Trophoblast cell (in vitro differentiated cells and primary cell): ENCODE measurements around the gene JARID2.

ENCODE experiments used
- DNase-seq, 2 donors: peaks; one replicate each; pipeline ENCODE4 v3.0.0-alpha.2; 2016
- H2AFZ ChIP-seq: 2 replicates; pipeline ENCODE4 v1.6.1; 2013; ENCODE audit warnings: low read length, moderate library complexity, mild to moderate bottlenecking; ENCODE audit not compliant: insufficient read depth, poor library complexity
- H2AK5ac ChIP-seq: 2 replicates; pipeline ENCODE4 v1.6.1; 2013; ENCODE audit warnings: mild to moderate bottlenecking, low read length
- H2BK120ac ChIP-seq: 2 replicates; pipeline ENCODE4 v1.6.1; 2013; ENCODE audit warnings: low read length, mild to moderate bottlenecking, moderate library complexity; ENCODE audit not compliant: insufficient read depth, poor library complexity
- H2BK12ac ChIP-seq: 2 replicates; pipeline ENCODE4 v1.6.1; 2013; ENCODE audit warnings: mild to moderate bottlenecking, low read length, moderate library complexity
- H2BK5ac ChIP-seq: 2 replicates; pipeline ENCODE4 v1.6.1; 2013; ENCODE audit warnings: low read length, low read depth, moderate library complexity, mild to moderate bottlenecking; ENCODE audit not compliant: poor library complexity
- H3K14ac ChIP-seq: 2 replicates; pipeline ENCODE4 v1.6.1; 2013; ENCODE audit warnings: mild to moderate bottlenecking, low read length
- H3K18ac ChIP-seq: 2 replicates; pipeline ENCODE4 v1.6.1; 2013; ENCODE audit warnings: mild to moderate bottlenecking, low read length
- H3K23ac ChIP-seq: 2 replicates; pipeline ENCODE4 v1.6.1; 2013; ENCODE audit warnings: low read length
- H3K27ac ChIP-seq: 2 replicates; pipeline ENCODE4 v1.5.1; 2013; ENCODE audit warnings: low read depth, mild to moderate bottlenecking, inconsistent platforms, low read length, moderate library complexity
- H3K27me3 ChIP-seq: 2 replicates; pipeline ENCODE4 v1.6.1; 2013; ENCODE audit warnings: inconsistent platforms, mild to moderate bottlenecking, low read length, moderate library complexity; ENCODE audit not compliant: insufficient read depth
- H3K36me3 ChIP-seq, 2 experiments: 1 replicate in 1 of 2; 2 replicates in 1 of 2; pipeline ENCODE4 v1.6.1; 2013; ENCODE audit warnings: low read length in 2 of 2, mild to moderate bottlenecking in 2 of 2, moderate library complexity in 1 of 2; ENCODE audit not compliant: insufficient read depth in 2 of 2, control insufficient read depth in 1 of 2
- H3K4ac ChIP-seq: 2 replicates; pipeline ENCODE4 v1.6.1; 2013; ENCODE audit warnings: low read depth, mild to moderate bottlenecking, low read length, moderate library complexity
- H3K4me1 ChIP-seq, 2 experiments: 1 replicate in 1 of 2; 2 replicates in 1 of 2; pipeline ENCODE4 v1.6.1; 2013; ENCODE audit warnings: low read length in 2 of 2, mild to moderate bottlenecking in 2 of 2, moderate library complexity in 1 of 2; ENCODE audit not compliant: insufficient read depth in 2 of 2, control insufficient read depth in 1 of 2
- H3K4me2 ChIP-seq: 2 replicates; pipeline ENCODE4 v1.6.1; 2013; ENCODE audit warnings: inconsistent platforms, mild to moderate bottlenecking, low read length, moderate library complexity
- H3K4me3 ChIP-seq: 2 replicates; pipeline ENCODE4 v1.5.1; 2013; ENCODE audit warnings: mild to moderate bottlenecking, low read depth, low read length, inconsistent platforms
- H3K79me1 ChIP-seq: one replicate; pipeline ENCODE4 v1.6.1; 2013; ENCODE audit warnings: low read length
- H3K79me2 ChIP-seq: 2 replicates; pipeline ENCODE4 v1.6.1; 2013; ENCODE audit warnings: low read length, mild to moderate bottlenecking; ENCODE audit not compliant: control insufficient read depth, insufficient read depth, poor library complexity
- H3K9ac ChIP-seq: 2 replicates; pipeline ENCODE4 v1.6.1; 2013; ENCODE audit warnings: mild to moderate bottlenecking, low read length
- H3K9me3 ChIP-seq: 2 replicates; pipeline ENCODE4 v1.6.1; 2013; ENCODE audit warnings: low read depth, mild to moderate bottlenecking, control low read depth, inconsistent platforms, low read length; ENCODE audit not compliant: insufficient read depth
- H4K12ac ChIP-seq: 2 replicates; pipeline ENCODE4 v1.6.1; 2013; ENCODE audit warnings: low read depth, mild to moderate bottlenecking, low read length, moderate library complexity
- H4K8ac ChIP-seq: 2 replicates; pipeline ENCODE4 v1.6.1; 2013; ENCODE audit warnings: low read depth, mild to moderate bottlenecking, low read length, moderate library complexity
- H4K91ac ChIP-seq: one replicate; pipeline ENCODE4 v1.6.1; 2013; ENCODE audit warnings: low read depth, mild to moderate bottlenecking, low read length, moderate library complexity
- WGBS: extraction: QIAGEN DNeasy Blood & Tissue Kit; methylation state at CpG from one replicate; pipeline ENCODE4 v1.1.7; 2013; ENCODE audit warnings: missing lambda C conversion rate; ENCODE audit not compliant: insufficient read length, insufficient coverage; ENCODE audit errors: extremely low coverage; 5-methylcytosine and 5-hydroxymethylcytosine counted together

The JARID2 gene

GRCh38 chr6:15426901-15427300, 181.0 kb downstream of the JARID2 start:
- Histone ChIP-seq H3K4ac (no peak overlapping the region), H3K14ac (no peak overlapping the region), H3K79me2 (no peaks in the 10 kb centered on the region), H3K79me1 (peaks cover 2% of the 10 kb centered on the region), H3K9ac (no peak overlapping the region), H3K23ac (no peak overlapping the region), H2AK5ac (no peak overlapping the region), H3K4me2 (no peak overlapping the region), H4K12ac (no peak overlapping the region), H4K8ac (no peak overlapping the region), H2BK120ac (no peak overlapping the region), H3K4me3 (no peak overlapping the region), H3K27me3 (no peaks in the 10 kb centered on the region), H3K4me1 (peaks cover 7 to 24% of the 10 kb centered on the region in 2 experiments), H3K36me3 (no peaks in the 10 kb centered on the region), H2BK12ac (no peak overlapping the region), H2AFZ (no peak overlapping the region), H3K18ac (no peak overlapping the region), H2BK5ac (no peak overlapping the region), H4K91ac (no peak overlapping the region), H3K9me3 (no peaks in the 10 kb centered on the region), H3K27ac (no peak overlapping the region)
- no peak for DNase-seq
- no CpG with 5 or more reads among the region's 3 CpGs for WGBS

- Histone ChIP-seq H2AK5ac (no peak overlapping the region), H2BK5ac (no peak overlapping the region), H3K9me3 (no peaks in the 10 kb centered on the region), H3K14ac (no peak overlapping the region), H4K12ac (no peak overlapping the region), H4K8ac (no peak overlapping the region), H3K27ac (no peak overlapping the region), H3K4ac (no peak overlapping the region), H3K36me3 (no peaks in the 10 kb centered on the region), H3K18ac (no peak overlapping the region), H4K91ac (no peak overlapping the region), H3K4me2 (no peak overlapping the region), H3K79me1 (peaks cover 6% of the 10 kb centered on the region), H3K23ac (no peak overlapping the region), H3K4me3 (no peak overlapping the region), H3K4me1 (peaks cover 11 to 24% of the 10 kb centered on the region in 2 experiments), H2BK12ac (no peak overlapping the region), H3K79me2 (no peaks in the 10 kb centered on the region), H2AFZ (no peak overlapping the region), H2BK120ac (no peak overlapping the region), H3K9ac (no peak overlapping the region), H3K27me3 (no peaks in the 10 kb centered on the region)
- no CpG with 5 or more reads among the region's 5 CpGs for WGBS
- DNase-seq, result no peak
Measured at GRCh38 chr6:15427331-15428070, 181.6 kb downstream of the JARID2 start.

GRCh38 chr6:15429141-15430110, 183.6 kb downstream of the JARID2 start:
- H4K12ac ChIP-seq, result no peak overlapping the region
- no peak overlapping the region for H3K4ac ChIP-seq
- no peak overlapping the region for H2AK5ac ChIP-seq
- no peak overlapping the region for H2BK12ac ChIP-seq
- H3K18ac ChIP-seq, result no peak overlapping the region
- no peak overlapping the region for H3K27ac ChIP-seq
- H3K79me2 ChIP-seq, result no peaks in the 10 kb centered on the region
- peak; percentile 33 to 69 for DNase-seq
- H3K79me1 ChIP-seq, result peaks cover 6% of the 10 kb centered on the region
- H3K14ac ChIP-seq, result no peak overlapping the region
- H3K4me2 ChIP-seq, result no peak overlapping the region
- WGBS, result no CpG with 5 or more reads among the region's 12 CpGs
- H3K4me1 ChIP-seq, result peaks cover 11 to 23% of the 10 kb centered on the region in 2 experiments
- H3K9me3 ChIP-seq, result no peaks in the 10 kb centered on the region
- no peak overlapping the region for H2AFZ ChIP-seq
- no peak overlapping the region for H2BK5ac ChIP-seq
- no peak overlapping the region for H3K9ac ChIP-seq
- H3K27me3 ChIP-seq, result no peaks in the 10 kb centered on the region
- H3K36me3 ChIP-seq, result no peaks in the 10 kb centered on the region
- H2BK120ac ChIP-seq, result no peak overlapping the region
- no peak overlapping the region for H3K23ac ChIP-seq
- no peak overlapping the region for H4K8ac ChIP-seq
- H3K4me3 ChIP-seq, result no peak overlapping the region
- H4K91ac ChIP-seq, result no peak overlapping the region

GRCh38 chr6:15430186-15430585, 184.3 kb downstream of the JARID2 start:
- Histone ChIP-seq H3K14ac (no peak overlapping the region), H3K9me3 (no peaks in the 10 kb centered on the region), H3K4ac (no peak overlapping the region), H4K91ac (no peak overlapping the region), H3K9ac (no peak overlapping the region), H4K12ac (no peak overlapping the region), H3K4me2 (no peak overlapping the region), H3K36me3 (no peaks in the 10 kb centered on the region), H3K4me1 (peaks cover 11 to 23% of the 10 kb centered on the region in 2 experiments), H2BK120ac (no peak overlapping the region), H3K23ac (no peak overlapping the region), H2AFZ (no peak overlapping the region), H3K27ac (no peak overlapping the region), H2BK12ac (no peak overlapping the region), H3K4me3 (no peak overlapping the region), H3K79me2 (no peaks in the 10 kb centered on the region), H2BK5ac (no peak overlapping the region), H3K18ac (no peak overlapping the region), H3K27me3 (no peaks in the 10 kb centered on the region), H4K8ac (no peak overlapping the region), H2AK5ac (no peak overlapping the region), H3K79me1 (peaks cover 6% of the 10 kb centered on the region)
- WGBS, result no CpG with 5 or more reads among the region's 2 CpGs
- DNase-seq, result no peak
